Esophagus squamous epithelium (tissue), 5 donors: ENCODE results near the gene NF2. TPM values are rescaled to one million over a fixed set of nuclear protein-coding genes. Genes with fewer than 3 reads are reported as not detected.

Experiments
- DNase-seq: peaks from one replicate; lab custom pipeline; 2025; lab: John Stamatoyannopoulos, UW
- H3K27ac ChIP-seq, 4 donors: fragments of 200-600 bp; sonication (generic); one replicate each; pipeline ENCODE4 v1.5.1; 2016 to 2019; ENCODE audit warnings: mild to moderate bottlenecking in 1 of 4
- H3K27me3 ChIP-seq, 4 donors: fragments of 200-600 bp; sonication (generic); 1 replicate in 3 of 4; 2 replicates in 1 of 4; pipeline versions ENCODE4 v1.5.1 to v1.6.0; 2017 to 2021; ENCODE audit warnings: antibody characterized with exemption in 1 of 4
- H3K36me3 ChIP-seq, 3 donors: fragments of 200-600 bp; sonication (generic); one replicate each; pipeline ENCODE4 v1.5.1; 2016 to 2019
- H3K4me1 ChIP-seq, 3 donors: fragments of 200-600 bp; sonication (generic); one replicate each; pipeline ENCODE4 v1.5.1; 2017 to 2019
- H3K4me3 ChIP-seq, 4 donors: fragments of 200-600 bp; sonication (generic); 1 replicate in 3 of 4; 2 replicates in 1 of 4; pipeline ENCODE4 v1.5.1; 2016 to 2019; ENCODE audit warnings: mild to moderate bottlenecking in 2 of 4, moderate library complexity in 1 of 4
- H3K9me3 ChIP-seq, 3 donors: fragments of 200-600 bp; sonication (generic); one replicate each; pipeline ENCODE4 v1.5.1; 2016 to 2019
- POLR2A ChIP-seq, 4 donors: fragments of 450-650 bp; IDR thresholded peaks; one replicate each; pipeline ENCODE4 v1.6.1; 2017; ENCODE audit warnings: antibody characterized with exemption in 4 of 4, mild to moderate bottlenecking in 4 of 4, moderate library complexity in 3 of 4
- WGBS, 2 donors: methylation state at CpG; one replicate each; pipeline ENCODE4 v1.1.5; 2018; 5-methylcytosine and 5-hydroxymethylcytosine counted together
- intact Hi-C: fragments of 100-400 bp; cut with DNase I; formaldehyde crosslinking; loops from one replicate; pipeline ENCODE4 v1.15.0; 2022
- total RNA-seq, 4 donors: library from RNA; depleted of rRNA; stranded (reverse); fragments of >200 nt; gene quantifications; one replicate each; pipeline ENCODE4 v1.1.0, GENCODE V29; 2016
- TF ChIP-seq, protein P1 (sequence below), 6 experiments: fragments of 450-650 bp in 4 of 6; fragments of 200-600 bp in 2 of 6; sonication (generic) in 2 of 6; IDR thresholded peaks; one replicate each; pipeline ENCODE4 v1.5.1; 2016 to 2019; ENCODE audit warnings: antibody characterized with exemption in 6 of 6, mild to moderate bottlenecking in 4 of 6, moderate library complexity in 4 of 6
- donor health status: DM: yes; HTN: yes; CAD: no.

The NF2 gene
- total RNA-seq, 4 donors from 2014 or later = 25.8 to 45.3 (median 34.1) TPM

DNA sequence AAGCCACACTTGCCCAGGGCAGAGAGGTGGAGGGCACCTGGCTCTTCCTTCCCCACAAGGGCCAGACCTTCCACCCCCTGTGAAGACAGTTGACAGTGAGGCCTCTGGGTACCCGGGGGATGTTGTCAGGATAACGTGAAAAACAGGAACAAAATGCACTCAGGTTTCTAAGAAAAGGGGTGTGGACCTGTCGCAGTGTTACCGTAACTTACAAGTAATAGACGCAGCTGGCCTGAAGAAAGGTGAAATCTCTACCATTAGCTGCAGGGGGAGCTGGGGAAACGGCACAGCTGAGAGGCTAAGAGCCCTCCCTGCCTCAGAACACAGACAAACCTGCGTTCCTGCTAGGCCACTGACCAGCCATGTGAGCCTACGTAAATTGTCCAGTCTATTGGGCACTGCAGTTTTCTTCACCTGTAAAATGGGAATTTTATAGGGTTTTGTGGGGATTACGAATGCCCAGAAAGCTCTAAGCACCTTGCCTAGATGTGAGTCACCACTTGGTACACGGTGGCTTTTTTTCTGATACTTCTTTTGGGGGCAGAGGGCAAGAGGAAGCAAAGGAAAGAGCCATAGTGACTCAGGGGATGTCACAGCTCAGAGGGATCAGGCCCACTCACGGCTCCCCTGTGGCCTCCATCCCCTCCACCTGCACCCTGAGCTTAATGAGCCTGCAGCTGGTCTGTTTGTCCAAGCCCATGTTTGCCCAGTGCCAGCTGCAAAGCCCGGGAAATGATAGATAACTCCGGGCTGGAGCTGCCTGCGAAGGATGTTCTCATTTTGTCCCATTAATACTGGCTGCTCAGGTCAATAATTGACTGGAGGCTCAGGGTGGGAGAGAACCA lies 97.9 kb downstream of the NF2 start:
- Histone ChIP-seq H3K4me1 (peaks cover 0 to 53% (median 4%) of the 10 kb centered on the region in 3 donors), H3K9me3 (no peaks in the 10 kb centered on the region), H3K4me3 (no peak overlapping the region), H3K36me3 (peaks cover 0 to 13% (median 2%) of the 10 kb centered on the region in 3 donors), H3K27ac (no peak overlapping the region), H3K27me3 (peaks cover 0 to 66% (median 2%) of the 10 kb centered on the region in 4 donors)
- 28 to 32% methylated on average over 8 to 10 of the region's 14 CpGs for whole genome bisulfite sequencing, 2 donors
- intact Hi-C loops = no loop called here
- DNase-seq = no peak
- TF ChIP-seq, protein P1, sequence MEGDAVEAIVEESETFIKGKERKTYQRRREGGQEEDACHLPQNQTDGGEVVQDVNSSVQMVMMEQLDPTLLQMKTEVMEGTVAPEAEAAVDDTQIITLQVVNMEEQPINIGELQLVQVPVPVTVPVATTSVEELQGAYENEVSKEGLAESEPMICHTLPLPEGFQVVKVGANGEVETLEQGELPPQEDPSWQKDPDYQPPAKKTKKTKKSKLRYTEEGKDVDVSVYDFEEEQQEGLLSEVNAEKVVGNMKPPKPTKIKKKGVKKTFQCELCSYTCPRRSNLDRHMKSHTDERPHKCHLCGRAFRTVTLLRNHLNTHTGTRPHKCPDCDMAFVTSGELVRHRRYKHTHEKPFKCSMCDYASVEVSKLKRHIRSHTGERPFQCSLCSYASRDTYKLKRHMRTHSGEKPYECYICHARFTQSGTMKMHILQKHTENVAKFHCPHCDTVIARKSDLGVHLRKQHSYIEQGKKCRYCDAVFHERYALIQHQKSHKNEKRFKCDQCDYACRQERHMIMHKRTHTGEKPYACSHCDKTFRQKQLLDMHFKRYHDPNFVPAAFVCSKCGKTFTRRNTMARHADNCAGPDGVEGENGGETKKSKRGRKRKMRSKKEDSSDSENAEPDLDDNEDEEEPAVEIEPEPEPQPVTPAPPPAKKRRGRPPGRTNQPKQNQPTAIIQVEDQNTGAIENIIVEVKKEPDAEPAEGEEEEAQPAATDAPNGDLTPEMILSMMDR (IDR thresholded peaks at IDR 0.05) = peak in 2 of 6 experiments; percentile 4 to 36
- no peak for TF ChIP-seq POLR2A (IDR thresholded peaks at IDR 0.05)

DNA sequence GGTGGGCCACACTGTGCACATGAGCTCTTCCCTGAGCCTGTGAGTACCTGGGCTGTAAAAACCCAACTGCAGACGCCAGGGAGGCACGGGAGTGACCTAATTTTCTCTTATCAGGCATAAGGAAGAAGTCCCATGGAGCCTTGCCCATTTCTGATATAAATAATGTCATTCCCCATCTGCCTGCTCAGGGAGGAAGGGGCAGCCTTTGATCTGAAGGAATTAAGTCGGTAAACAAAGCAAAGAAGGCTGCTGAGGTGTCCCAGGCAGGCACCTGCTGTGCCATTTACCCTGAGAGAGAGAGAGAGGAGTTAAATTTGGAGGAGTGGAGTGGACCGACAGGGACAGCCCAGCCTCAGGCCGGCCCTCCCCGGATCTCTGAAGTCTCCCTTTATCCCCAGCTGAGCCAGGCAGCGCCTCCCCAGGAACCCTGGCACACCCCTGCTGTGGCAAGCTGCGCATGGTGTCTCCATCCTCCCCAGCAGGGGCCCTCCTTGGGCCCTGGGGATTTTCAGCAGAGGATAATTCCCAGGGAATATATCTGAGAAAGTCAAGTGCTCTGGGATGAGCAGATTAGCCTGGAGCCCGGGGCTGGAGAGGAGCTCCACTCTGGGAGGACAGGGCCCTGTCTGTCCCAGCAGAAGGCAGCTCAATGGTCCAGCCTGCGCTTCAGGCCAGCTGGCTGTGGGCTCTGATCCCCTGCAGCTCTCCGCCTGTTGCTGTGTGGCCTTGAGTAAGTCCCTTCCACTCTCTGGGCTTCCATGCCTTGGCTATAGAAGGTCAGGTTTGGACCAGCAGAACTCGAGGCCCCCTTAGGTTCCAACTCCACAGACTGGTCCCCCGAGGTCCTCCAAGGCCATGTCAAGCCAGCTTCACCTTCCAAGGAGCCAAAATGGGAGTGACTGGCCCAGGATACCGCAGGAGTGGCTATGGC lies 98.8 kb downstream of the NF2 start:
- TF ChIP-seq, protein P1 (IDR thresholded peaks at IDR 0.05) = no peak
- TF ChIP-seq POLR2A (IDR thresholded peaks at IDR 0.05) = no peak
- DNase-seq = no peak
- WGBS, 2 donors = 39 to 44% methylated on average over 4 to 10 of the region's 14 CpGs
- H3K9me3 ChIP-seq = no peaks in the 10 kb centered on the region
- H3K36me3 ChIP-seq = peaks cover 0 to 6% (median 0%) of the 10 kb centered on the region in 3 donors
- no peak overlapping the region for H3K4me3 ChIP-seq
- peaks cover 0 to 74% (median 2%) of the 10 kb centered on the region in 4 donors for H3K27me3 ChIP-seq
- intact Hi-C loops = no loop called here
- H3K4me1 ChIP-seq = peaks cover 0 to 48% (median 4%) of the 10 kb centered on the region in 3 donors
- no peak overlapping the region for H3K27ac ChIP-seq

DNA sequence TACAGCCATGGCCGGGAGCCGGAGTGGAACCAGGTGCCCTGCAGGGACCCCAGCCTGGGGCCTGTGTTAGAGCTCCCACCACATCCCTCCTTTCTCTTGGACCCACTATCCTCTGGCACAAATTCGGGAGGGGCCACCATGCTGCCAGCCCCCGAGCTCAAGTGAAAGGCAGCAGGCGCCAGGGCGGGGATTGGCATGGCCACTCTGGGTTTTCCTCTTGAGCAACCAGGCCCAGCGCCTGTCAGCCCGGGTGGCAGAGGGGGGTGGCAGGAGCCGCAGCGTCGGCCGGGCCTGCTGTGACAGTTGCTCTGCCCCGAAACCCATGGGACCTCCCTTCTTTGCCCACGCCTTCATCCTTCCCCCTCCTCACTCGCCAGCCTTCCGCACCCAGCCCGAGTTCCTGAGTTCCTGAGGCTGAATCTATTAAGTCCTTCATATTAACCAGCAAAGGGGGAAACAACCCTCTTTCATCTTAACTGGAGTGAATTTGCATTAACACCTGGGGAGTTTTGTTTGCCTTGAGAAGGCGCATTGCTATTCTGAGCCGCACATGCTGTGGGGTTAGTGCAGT lies 99.6 kb downstream of the NF2 start:
- TF ChIP-seq, protein P1 (IDR thresholded peaks at IDR 0.05) = no peak
- TF ChIP-seq POLR2A (IDR thresholded peaks at IDR 0.05) = no peak
- H3K4me1 ChIP-seq = peaks cover 0 to 43% (median 4%) of the 10 kb centered on the region in 3 donors
- no peaks in the 10 kb centered on the region for H3K36me3 ChIP-seq
- DNase-seq = no peak
- H3K9me3 ChIP-seq = no peaks in the 10 kb centered on the region
- 39 to 52% methylated on average over 5 to 13 of the region's 19 CpGs for WGBS, 2 donors
- intact Hi-C loops = no loop called here
- H3K27me3 ChIP-seq = peaks cover 0 to 82% (median 2%) of the 10 kb centered on the region in 4 donors
- no peak overlapping the region for H3K27ac ChIP-seq
- H3K4me3 ChIP-seq = no peak overlapping the region

DNA sequence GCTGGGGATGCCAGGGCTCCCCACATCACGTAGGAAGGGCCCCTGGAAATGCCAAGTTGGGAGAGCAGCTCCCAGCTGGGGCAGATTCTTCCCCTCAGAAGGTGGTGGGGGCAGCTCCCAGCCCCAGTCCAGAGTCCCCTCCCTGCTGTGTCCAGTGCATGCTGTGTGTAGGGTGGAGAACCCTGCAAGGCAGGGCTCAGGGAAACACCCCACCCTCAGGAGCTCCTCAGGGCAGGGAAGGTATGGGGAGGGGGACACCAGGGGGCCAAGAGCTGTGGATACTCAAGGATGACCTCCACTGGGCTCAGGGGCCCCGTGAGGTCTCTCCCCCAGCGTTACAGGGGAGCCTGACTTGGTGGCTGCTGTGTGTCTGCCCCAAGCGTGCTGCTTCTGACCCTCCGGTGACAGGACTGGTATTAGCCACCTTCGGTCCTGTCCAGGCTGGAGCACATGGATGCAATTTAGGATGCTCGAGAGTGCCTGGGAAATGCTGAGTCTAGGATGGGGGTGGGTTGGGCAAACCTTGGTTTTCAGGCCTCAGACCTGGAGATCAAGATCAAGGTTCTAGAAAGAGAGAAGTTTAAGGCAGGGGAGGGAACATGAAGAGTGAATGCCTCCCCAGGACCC lies 100.2 kb downstream of the NF2 start:
- H3K27ac ChIP-seq = no peak overlapping the region
- H3K27me3 ChIP-seq = peaks cover 0 to 89% (median 2%) of the 10 kb centered on the region in 4 donors
- TF ChIP-seq, protein P1 (IDR thresholded peaks at IDR 0.05) = no peak
- TF ChIP-seq POLR2A (IDR thresholded peaks at IDR 0.05) = no peak
- DNase-seq = no peak
- intact Hi-C loops = no loop called here
- 40 to 46% methylated on average over 1 of the region's 7 CpGs for whole genome bisulfite sequencing, 2 donors
- peaks cover 0 to 36% (median 4%) of the 10 kb centered on the region in 3 donors for H3K4me1 ChIP-seq
- no peak overlapping the region for H3K4me3 ChIP-seq
- H3K36me3 ChIP-seq = no peaks in the 10 kb centered on the region
- no peaks in the 10 kb centered on the region for H3K9me3 ChIP-seq
